NB4 (cell line): ENCODE results near the gene LRG1.

Experiments used
- CTCF ChIP-seq: IDR thresholded peaks from one replicate; pipeline ENCODE4 v1.5.1; 2012; ENCODE audit warnings: low read depth, low read length
- MYC ChIP-seq: IDR thresholded peaks from 2 replicates; pipeline ENCODE4 v1.6.1; 2011; ENCODE audit warnings: low read depth, low read length
- POLR2A ChIP-seq: IDR thresholded peaks from 2 replicates; pipeline ENCODE4 v1.6.1; 2011; ENCODE audit warnings: mild to moderate bottlenecking; ENCODE audit not compliant: insufficient read length; ENCODE audit errors: extremely low read depth
- TF ChIP-seq, protein P1 (sequence below): IDR thresholded peaks from 2 replicates; pipeline ENCODE4 v1.6.1; 2011; ENCODE audit warnings: low read depth, low read length

DNA sequence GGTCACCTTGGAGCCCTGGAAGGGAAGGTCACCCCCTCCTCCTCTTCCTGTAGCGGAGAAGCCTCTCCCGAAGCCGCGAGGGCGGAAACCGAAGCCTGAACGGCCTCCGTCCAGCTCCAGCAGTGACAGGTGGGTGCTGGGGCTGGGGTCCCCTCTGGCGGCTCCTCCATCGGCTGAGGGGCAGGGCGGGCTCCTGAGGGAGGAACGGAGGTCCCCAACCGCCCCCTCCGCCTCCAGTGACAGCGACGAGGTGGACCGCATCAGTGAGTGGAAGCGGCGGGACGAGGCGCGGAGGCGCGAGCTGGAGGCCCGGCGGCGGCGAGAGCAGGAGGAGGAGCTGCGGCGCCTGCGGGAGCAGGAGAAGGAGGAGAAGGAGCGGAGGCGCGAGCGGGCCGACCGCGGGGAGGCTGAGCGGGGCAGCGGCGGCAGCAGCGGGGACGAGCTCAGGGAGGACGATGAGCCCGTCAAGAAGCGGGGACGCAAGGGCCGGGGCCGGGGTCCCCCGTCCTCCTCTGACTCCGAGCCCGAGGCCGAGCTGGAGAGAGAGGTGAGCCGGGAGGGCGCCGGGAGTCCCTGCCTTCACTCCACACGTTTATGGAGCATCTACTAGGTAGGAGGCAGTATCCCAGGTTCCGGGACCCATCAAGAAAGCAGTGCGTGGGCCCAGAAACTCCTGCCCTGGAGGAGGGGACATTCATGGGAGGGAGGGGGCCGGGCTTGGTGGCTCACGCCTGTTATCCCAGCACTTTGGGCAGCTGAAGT is 45.7 kb downstream of the LRG1 start:
- no peak for TF ChIP-seq CTCF
- no peak for TF ChIP-seq POLR2A
- TF ChIP-seq, protein P1, sequence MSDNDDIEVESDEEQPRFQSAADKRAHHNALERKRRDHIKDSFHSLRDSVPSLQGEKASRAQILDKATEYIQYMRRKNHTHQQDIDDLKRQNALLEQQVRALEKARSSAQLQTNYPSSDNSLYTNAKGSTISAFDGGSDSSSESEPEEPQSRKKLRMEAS = no peak
- TF ChIP-seq MYC = no peak
